Stimulated activated CD4-positive, alpha-beta T cell treated with anti-CD3 and anti-CD28 coated beads, Interleukin-1b, Interleukin-23, amount 100 ng/mL, for 48 hours (primary cell): ENCODE measurements around the gene ALKAL2.

ENCODE experiments used
- DNase-seq: peaks from one replicate; pipeline ENCODE4 v3.0.0-alpha.2; 2020

Gene ALKAL2

DNA sequence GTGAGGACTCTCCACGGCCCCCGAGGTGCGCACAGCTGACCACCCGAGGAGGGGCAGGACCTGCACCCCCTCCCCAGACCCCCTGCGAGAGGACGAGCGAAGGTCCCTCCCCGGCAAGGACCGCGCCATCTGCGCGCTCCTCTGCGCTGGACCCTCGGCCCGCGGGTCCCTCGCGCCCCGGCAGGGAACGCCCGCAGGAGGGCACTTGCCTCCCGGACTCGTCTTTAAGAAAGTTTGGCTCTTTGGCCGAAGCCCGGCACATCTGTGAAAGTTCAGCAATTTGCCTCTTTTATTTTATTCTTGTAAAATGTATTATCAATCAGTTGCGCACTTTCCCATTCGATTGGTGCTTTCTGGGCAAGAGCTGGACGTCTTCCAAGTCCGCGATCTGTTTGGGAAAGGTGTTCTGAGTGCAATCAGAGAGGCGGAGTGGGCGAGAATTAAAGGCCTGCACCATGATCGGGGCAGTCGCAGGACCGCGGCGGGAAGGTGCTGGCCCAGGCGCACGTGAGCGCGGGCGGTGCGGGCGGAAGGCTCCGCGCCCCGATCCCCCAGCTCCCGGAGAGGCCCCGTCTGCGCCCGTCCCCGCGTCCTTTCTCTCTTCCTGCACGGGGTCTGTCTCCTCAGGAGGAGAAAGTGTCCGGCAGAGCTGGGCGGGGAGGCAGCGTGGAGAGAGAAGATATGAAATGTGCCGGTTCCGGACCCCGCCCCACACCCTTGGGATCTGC is 1.6 kb upstream of the ALKAL2 start:
- DNase-seq = no peak

- DNase-seq = no peak
These were observed 969 bp upstream of the ALKAL2 start for GRCh38 chr2:288758-289361.

DNA sequence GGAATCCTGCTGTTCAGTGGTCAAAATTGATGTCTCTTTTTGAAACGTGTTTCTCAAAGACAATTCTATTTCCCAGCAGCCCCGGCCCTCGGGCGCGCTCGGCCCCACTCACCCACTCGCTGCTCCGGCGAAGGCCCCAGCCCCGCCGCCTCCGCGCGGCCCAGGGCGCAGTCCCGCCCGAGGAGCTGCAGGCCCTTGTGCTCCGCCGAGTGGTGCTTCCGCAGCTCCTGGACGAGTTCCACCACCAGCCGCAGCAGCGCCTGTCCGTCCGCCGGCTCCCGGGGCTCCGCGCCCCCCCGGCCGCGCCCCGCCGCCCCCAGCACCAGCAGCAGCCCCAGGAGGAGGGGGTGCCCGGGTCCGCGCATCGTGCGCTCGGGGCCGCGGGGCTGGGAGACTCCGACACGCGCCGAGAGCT is 413 bp downstream of the ALKAL2 start:
- DNase-seq = no peak

- DNase-seq = no peak
These were observed 1.0 kb downstream of the ALKAL2 start for GRCh38 chr2:286774-287392.

GRCh38 chr2:286035-286434 is 1.9 kb downstream of the ALKAL2 start:
- no peak for DNase-seq

DNA sequence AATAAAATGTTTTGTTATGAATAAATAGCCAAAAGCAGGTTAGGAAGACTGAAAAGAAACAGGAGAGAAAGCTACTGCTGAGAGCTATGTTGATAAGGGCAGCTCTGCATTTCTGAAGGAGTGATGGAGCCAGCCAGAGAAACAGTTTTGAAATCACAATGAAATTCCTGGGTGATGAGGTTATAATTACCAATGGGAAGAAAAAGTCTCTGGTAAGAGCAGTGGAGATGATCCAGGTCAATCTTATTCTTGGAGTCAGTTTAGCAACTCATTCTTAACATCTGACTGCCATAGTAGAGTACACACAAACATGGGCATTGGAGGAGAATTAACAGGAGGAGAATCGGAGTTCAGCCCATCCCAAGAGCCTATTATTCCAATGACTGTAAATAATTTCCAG is 2.4 kb downstream of the ALKAL2 start:
- DNase-seq = no peak

DNA sequence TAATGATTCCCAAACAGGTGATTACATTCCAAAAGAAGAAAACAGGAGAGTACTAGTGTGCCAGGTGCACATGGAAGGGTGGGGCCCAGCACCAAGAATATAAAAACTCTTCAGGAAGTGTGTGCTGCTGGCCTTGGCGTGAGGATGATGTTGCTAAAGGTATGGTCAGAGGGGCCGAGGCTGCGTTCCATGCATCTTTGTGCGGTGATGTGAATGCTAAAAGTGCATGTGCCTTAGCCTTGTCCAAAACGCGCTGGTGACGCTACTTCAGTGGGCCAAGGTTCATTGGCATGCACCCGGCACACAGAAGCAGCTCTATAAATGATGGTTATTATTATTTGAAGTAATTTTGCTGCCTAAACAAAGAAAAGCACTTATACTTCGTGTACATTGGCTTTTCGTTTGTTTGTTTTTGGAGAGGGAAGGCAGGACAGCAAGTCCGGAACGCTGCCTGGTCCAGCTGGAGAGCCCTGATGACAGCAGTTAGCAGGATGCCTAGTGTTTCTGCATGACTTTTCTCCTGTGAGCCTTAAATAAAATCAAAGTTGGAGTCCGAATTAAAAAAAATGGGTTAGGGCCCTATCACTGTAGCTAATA is 2.9 kb downstream of the ALKAL2 start:
- no peak for DNase-seq

DNA sequence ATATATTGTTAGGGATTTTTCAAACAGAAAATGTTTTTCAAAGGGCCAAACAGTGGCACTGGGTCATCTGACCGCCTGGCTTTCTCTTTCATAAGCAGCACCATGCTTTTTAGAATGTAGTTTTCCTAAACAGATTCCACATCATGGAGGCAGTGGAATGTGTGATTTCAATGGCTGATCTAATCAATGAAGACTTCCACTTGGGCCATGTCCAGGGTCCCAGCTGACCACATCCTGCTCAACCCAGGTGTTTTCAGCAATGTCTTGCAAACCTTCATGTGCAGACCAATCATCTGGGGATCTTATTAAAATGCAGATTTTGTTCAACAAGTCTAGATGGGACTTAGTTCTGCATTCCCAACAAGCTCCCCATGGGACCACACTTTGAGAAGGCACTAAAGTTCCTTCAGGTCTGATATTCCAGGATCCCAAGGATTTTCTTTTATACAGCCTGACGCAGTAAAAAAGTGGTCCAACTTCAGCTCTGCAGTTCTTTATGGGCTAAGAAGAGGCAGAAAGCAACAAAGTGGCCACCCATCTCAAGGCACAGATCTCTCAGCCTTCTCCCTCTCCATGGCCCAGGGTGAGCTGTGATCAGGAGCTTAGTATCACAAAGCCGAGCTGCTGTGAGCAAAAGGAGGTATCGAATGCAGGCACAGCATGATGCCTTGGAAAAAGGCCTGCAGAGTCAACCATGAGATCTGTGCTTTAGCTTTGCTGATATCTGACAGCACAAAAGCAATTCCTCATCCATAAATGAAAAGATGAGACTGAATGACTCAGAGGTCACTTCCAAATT is 3.7 kb downstream of the ALKAL2 start:
- DNase-seq = no peak

- DNase-seq = no peak
These were observed 5.3 kb downstream of the ALKAL2 start for GRCh38 chr2:282371-283263.

- no peak for DNase-seq
These were observed 6.5 kb downstream of the ALKAL2 start for GRCh38 chr2:281381-281780.

- no peak for DNase-seq
These were observed 7.2 kb downstream of the ALKAL2 start for GRCh38 chr2:280650-281110.

DNA sequence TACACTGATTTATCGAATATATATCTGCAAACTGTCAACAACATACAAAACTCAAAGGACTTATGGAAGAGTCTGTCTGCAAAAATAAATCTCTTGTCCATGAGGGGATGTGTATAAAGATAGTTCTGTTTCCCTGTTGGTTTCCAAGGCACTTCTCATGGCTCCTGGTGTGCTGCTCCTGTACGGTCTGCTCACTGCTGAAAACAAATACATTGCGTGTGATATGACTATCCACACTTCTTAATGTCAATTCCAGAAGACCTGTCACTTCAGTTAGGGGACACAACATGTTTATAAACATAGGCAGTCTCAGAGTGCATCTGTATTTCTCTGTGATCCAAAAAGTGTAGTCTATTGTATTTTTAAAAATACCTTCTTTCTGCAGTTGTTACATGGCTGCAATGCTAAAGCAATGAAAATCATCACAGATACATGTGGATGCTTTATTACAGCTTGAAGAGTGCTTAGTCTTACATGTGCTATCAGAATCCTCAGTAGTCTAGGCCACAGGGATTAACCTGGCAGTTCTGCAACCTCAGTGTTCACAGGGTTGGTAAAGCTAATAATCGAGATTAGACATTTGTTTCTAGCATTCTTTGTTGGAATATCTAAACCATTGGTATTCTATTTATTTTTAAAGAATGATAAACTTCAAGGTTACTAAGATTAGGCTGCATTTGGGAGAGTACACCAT is 7.8 kb downstream of the ALKAL2 start:
- DNase-seq = no peak

DNA sequence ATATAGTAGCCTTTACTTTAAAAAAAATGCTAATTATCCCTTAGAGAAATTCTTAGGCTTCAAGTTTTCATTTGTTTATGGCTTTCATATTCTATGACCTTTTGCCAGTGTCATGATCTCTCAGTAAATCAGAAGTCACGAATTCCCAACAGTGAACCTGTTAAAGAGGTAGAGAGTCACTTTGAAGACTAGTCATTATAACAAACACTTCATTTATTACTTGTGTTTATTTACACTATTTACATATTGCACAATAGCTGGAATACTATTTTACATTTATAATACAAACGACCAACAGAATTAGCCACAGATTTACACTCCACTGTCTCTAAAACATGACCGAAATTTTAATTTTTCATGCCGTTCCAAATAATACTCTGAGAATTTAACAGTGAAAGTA is 8.5 kb downstream of the ALKAL2 start:
- DNase-seq = no peak

DNA sequence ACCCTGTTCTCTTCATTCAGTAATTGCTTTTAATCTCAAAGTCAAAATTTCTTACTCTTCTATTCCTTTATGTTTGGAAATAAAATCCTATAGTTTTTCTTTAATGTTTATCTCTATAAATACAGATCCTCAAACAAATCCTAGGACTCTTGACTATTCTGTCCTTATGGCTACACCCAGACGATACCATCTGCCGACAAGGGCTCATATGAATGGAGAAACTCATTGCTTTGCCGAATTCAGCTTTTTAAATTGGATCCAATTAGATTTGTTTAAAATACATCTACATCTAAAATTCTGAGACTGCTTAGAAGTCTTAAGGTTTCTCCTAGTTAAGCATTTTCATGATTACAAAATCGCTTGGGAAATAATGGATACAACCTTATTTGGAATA is 9.0 kb downstream of the ALKAL2 start:
- DNase-seq = no peak

GRCh38 chr2:278312-278926 is 9.5 kb downstream of the ALKAL2 start:
- no peak for DNase-seq

DNA sequence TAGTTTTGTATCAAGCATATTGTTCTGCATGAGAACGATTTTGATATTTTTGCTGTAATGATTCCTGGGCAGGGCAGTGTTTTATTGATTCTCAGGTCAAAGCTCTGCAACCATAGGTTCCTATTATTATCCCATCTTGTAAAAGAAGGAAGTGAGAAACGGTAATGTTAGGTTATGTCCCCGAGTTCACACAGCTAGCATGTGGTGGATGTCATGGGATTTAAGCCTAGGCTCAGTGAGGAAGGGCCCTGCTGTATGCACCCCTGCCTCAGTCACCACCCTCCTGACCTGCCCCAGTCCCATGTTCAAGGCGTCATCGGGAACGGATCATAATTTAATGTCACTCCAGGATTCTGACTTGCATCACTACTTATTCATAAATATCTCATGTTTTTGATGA is 12.4 kb downstream of the ALKAL2 start:
- no peak for DNase-seq

DNA sequence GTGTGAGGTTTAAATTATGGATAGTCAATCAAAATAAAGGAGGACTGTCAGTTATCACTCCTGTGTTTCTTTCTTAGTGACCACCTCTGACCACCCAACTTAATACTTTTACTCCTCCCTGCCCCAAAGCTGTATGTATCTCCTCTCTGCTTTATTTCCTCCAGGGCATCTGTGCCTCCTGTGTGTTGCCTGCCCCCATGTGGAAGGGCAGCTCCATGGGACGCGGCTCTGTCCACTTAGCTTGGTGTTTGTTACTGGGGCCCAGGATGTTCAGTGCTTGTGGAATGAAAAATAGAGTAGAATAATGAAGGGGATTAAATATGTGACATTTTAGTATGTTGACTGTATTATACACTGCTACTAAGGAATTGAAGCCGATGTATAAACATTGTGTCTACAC is 13.4 kb downstream of the ALKAL2 start:
- DNase-seq = no peak

DNA sequence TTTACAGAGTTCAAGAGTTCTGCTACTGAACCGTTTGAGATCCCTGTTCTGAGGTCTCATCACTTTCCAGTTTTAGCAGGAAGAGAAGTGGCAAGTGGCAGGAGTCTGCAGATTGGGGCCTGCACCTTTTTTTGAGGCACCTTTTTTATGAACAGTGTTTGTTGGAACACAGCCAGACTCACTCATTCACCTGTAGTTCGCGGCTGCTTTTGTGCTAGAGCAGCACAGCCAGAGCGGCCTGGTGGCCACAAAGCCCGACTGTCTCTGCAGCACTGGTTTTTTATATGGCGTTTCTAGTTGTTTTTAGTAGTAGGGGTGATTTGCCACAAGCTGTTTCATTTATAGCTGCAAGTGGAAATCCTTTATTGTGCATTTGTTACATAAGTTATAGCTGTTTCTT is 14.6 kb downstream of the ALKAL2 start:
- no peak for DNase-seq

DNA sequence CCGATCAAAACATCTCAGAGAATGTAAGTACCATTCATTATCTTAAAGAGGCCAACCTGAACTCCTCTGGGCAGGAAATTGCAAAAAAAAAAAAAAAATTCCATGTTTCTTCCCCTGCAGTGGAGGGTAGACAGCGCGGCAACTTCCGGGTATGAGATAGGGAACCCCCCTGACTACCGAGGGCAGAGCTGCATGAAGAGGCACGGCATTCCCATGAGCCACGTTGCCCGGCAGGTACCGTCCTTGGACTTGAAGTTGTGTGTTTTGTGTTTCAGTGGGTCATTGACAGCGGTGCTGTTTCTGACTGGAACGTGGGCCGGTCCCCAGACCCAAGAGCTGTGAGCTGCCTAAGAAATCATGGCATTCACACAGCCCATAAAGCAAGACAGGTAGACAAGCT is 16.0 kb downstream of the ALKAL2 start:
- no peak for DNase-seq

GRCh38 chr2:270861-271260 is 17.0 kb downstream of the ALKAL2 start:
- no peak for DNase-seq
